Measurements from ENCODE around the gene BCAS3.

The BCAS3 gene

DNA sequence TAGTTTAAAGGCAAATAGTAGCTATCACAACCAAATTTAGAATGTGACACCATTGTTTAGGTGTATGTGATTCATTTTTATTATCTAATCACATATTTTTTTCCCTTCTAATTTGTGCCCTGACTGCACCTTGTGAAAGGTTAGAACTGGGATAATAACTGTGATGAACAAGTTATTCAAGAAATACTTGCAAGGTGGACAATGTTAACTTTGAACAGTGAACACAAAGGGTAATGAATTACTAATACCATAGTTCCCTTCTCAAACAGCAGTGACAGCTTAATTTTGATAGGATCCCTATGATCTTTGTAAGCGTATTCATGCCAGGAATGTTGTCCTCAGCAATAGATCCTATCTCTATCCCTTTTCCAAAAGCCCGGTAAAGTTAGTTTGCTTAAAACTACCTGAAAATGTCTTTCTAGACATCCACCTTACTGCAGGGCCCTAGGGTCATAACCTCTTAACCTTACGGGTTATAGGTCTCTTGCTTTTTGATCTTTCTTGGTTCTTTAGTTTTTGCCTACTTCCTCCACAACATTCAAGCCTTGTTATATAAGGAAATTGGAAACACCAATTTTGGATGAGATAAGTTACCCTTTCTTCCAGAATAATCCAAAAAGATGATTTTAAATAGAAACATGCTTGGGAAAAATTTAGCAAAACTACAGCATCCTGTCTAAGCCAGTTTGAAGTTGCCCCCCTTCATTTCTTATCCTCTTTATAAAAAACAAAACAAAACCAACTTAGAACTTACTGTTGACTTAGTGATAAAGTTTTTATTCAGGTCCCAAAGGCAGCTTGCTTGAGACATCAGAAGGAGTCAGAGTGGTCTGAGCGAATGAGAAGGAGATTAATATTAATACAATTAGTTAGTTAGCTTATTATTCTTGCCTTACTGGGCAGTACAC, 522.0 kb downstream of the BCAS3 start:
- DNase-seq (ENCODE audit: low read depth): no peak

DNA sequence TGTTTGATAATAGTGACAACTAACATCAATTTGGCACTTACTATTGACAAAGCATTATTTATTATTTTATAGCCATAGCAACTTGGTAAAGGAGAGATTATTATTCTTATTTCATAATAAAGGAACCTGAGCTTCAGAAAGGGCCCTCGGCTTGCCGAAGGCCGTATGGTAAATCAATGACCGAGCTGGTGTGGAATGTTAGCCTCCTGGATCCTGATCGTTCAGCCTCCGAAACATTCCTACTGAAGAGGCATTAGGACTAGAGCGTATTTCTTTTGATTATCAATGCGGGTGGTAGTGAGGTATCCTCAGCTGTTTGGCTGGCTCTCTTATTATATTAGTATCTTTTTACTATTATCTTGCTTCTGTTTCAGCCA, 522.7 kb downstream of the BCAS3 start:
- no peak for DNase-seq (ENCODE audit: low read depth)

DNA sequence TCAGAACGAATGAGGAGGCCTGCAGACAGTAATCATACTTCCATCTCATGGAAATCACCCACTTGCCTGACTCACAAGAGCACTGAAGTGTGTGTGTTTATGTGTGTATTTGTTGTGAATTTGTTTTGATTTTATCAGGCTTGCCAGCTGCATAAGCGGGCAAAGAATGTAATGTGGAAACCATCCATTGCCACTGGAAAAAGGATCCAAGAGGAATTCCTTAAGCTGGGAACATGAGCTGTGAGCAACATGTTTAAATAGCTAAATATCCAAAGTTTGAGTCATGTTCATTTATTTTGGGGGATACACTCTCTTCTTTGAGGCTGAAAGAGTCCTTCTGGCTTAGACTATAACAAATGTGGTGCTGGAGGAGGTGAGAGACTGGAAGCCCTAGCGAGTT, 523.6 kb downstream of the BCAS3 start:
- no peak for DNase-seq (ENCODE audit: low read depth)

DNA sequence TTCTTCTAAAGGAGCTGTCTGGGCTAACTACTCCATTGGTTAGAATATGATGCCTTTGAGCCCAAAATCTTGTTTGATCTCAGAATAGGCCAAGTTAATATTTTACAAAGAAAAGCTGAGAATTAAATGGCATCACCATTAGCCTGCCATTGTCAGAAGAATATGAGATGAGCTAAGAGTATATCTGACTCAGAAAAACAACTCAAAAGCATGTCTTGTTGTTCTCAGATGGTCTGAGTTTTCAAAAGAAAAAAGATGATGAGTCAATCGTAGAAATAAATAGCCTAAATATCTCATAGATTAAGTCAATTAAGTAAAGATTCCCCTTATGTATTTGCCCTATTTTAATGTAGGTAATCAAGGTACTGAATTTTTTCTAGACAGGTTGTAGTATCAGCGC, 524.9 kb downstream of the BCAS3 start:
- DNase-seq (ENCODE audit: low read depth): no peak

DNA sequence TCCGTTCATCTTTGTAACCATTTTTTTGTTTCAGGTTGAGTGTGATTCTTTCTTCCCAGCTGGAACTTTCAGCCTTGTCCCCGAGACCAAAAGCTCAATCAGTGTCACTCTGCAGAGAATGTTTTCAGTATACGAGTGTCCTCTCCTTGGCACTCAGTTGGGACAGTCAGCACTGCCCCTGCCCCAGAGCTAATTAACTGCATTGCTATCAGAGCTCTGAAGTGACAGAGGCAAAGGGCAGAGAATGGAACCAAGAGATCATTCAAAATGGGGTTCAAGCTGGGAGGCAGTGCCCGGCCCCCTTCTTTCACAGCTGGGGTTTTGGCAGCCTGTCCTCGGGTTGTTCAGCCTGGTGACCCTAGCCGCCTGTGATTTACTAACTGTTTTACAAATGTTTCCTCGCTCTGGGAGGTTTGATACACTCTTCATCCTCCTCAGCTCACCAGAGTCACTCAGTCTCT, 526.0 kb downstream of the BCAS3 start:
- no peak for DNase-seq (ENCODE audit: low read depth)

DNA sequence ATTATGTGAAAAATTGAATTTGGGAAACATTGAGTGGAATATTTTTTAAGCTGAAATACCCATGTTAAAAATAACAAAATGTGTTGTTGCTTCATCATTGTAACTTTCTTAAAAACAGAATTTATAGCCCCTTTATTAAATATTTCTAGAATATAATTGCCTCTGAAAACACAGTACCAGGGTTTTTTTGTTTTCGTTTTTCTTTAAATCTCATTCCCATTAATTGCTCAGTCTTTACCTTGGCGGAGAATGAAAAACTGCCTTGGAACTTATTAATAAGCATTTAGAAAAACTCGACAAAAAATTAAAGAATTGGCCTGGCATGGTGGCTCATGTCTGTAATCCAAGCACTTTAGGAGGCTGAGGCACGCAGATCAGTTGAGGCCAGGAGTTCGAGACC, 526.8 kb downstream of the BCAS3 start:
- no peak for DNase-seq (ENCODE audit: low read depth)

DNA sequence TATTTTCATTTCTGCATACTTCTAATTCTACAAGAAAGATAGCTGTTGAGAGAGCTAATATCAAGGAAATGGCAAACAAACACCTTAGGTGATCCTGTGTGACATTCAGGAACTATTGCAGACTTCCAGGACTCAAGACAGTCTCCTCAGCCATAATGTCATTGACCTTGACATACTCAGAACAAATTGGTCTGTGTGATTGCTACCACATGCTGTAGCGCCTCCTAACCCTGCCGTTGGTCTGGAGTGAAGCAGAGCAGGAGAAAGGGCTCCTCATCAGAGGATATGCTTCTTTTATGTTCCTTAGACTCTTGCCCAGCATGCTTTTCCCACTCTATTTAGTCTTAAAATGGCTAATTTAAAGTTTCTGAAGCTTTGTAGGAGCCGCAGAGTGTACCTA, 527.8 kb downstream of the BCAS3 start:
- DNase-seq (ENCODE audit: low read depth): no peak

DNA sequence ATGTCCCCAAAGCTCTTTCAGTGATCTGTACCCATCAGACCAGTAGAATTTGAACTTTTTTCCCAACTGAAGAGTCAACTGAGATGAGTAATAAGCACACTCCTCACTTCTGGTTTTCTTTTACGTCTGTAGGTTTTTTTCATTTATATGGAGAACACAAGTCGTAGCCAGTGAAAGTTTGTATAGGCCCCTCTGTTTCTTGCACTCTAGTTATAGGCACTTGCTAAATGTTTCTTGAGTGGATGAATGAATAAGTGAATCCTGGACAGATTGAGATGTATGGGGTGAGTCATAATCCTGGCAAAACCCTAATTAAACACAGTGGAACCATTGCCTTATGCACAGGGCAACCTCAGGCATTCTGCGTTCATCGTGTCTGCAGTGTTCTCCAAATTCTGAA, 528.3 kb downstream of the BCAS3 start:
- DNase-seq (ENCODE audit: low read depth): no peak

DNA sequence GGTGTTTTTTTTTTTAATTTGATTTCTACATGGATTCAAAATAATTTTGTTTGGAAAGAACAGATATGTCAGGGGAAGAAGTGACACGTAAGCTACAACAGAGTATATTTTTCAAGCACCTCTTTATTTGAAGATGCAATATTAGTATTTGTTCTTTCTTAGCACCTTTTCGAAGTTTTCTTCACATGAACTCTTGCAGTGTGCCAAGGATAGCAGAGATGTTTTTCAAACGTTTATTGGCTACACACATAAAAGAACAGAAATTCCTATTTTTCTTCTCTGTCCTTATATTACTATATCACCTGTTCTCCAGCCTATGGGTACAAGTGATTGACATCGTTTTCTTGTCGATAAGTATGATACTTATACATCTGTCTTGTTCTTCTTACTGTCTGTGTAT, 529.3 kb downstream of the BCAS3 start:
- DNase-seq (ENCODE audit: low read depth): no peak

DNA sequence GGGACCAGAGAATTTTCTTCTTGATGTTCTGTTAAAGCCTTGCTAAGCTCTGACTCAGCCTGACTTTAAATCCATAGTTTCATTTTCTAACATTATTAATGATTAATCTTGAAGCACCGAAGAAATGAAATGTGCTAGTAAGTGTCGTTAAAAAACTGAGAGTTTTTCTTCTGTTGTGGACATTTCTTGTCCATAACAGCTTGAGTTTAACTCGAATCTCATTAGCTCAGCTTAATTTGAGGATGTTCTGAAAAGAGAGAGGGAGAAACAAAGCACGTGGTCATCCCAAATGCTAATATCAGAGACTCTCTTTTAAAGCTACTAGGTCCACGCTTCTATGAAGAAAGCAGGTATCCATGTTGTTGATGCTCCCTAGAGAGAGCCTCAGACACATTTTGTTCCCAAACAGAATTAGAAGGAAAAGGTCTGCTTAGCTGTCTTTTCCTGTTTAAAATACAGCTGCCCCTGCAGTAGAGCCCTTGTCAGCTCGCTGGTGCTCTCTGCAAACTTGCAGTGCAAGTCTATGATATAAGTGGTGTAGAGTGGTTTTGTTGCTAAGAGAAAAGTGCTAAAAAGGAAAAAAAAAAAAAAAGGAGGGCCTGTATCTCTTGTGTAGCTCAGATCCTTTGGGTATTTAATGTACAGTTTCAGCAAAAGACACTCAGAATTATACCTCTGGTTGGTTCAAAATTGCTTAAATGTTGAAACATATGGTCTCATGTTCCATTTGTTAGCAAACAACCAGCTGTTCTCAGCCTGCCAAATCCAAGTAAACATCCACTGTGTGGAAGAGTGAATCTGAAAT, 530.9 kb downstream of the BCAS3 start:
- no peak for DNase-seq (ENCODE audit: low read depth)

DNA sequence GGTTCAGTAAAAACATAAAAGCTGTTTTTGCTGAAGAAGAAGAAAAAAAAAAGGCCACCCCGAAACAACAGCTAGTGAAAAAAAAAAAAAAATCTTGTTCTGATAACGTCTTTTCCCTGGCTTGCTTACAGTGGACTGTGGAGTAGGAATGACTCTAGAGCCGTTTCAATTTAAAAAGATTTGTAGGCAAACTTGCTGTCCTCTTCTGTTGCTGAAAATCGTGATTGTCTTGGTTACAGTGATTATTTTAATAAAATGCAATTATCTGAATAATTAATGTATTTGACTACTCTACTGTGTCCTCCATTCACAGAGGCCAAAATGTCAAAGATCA, 531.4 kb downstream of the BCAS3 start:
- DNase-seq (ENCODE audit: low read depth): no peak

DNA sequence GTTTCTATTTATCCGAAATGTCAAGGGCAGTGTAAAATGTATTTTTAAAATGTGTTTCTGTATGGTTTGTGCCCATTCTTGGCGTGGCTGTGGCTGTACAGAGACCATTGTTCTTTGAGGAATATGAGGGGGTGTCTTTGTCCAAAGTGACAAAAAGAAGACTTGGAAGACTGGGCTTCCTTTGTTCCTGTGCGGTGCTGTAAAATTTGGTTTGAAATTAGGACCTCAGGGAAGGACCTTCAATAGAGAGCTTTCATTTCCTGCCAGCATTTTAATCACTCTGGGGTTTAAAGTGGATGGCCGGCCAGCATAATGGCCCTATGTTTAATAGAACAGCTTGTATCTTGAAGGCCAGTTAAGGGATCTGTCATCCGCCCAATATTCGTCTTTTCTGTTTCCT, 531.9 kb downstream of the BCAS3 start:
- no peak for DNase-seq (ENCODE audit: low read depth)

DNA sequence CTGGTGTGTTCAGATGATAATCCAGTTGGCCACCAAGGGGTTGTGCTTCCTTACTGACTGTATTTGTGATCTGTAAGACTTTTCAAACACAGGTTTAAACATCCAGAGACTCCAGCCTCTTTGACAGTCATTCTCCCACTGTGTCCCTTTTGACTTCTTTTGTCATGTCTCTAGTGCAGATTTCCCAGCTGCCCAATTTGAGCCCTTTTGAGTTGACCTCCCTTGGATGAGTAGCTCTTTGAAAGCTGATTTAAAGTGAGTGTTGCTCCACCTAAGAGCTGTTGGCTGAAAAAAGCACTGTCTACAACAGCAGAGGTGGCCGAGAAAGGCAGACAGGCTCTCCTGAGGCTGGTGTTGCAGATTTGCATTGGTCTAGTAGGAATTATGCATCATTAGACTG, 533.6 kb downstream of the BCAS3 start:
- no peak for DNase-seq (ENCODE audit: low read depth)

DNA sequence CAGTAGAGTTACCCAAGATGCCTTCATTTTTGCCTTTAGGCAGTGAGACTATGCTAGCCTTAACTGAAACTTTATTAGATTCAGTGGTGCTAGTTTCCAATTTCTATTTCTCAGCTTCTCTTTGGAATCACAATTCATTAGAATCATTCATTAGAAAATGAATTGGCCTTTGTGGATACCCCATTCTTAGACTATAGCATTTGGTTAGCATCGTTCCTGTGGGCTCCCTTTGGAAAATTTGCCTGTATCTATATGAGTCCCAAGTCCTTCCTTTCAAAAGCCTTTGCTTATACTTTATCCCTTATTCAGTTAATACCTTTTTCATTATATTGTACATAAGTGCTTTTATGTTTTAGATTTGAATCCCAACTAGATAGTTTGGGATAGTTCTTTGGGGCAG, 535.0 kb downstream of the BCAS3 start:
- no peak for DNase-seq (ENCODE audit: low read depth)

DNA sequence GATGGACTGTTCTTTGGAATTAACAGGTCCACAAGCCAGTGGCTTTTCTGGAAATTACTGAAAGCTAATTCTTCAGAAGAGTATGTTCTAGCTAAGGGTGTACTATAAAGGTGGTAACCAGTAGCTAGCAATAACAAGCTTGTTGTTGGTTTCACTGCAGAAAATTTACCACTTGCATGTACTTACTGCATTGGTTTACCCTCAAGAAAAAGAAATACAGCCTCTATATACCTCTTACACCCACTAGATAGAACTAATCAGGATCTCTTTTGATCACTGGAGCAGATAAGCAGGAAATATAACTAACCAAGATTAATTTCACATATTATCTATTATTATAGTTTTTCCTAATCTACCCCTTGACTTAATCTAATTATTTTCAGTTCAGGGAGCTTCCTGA, 537.1 kb downstream of the BCAS3 start:
- no peak for DNase-seq (ENCODE audit: low read depth)

DNA sequence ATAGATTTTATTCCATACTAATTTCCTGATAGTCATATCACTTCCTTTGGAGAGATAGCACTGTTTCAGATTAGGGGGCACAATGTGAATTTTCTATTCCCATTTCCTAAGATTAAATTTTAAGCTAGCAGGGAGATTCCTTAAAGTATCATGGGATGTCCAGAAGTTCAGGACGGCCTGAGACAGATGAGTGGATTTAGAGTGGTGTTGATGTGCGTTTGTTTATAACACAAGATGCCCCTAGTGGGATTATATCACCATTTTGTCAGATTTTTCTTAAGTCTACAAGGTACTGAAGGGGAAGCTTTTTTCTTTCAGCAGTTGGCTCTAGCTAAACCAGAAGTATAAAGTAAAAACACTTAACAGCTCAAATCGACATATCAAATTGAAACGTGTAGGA, 538.4 kb downstream of the BCAS3 start:
- no peak for DNase-seq (ENCODE audit: low read depth)

DNA sequence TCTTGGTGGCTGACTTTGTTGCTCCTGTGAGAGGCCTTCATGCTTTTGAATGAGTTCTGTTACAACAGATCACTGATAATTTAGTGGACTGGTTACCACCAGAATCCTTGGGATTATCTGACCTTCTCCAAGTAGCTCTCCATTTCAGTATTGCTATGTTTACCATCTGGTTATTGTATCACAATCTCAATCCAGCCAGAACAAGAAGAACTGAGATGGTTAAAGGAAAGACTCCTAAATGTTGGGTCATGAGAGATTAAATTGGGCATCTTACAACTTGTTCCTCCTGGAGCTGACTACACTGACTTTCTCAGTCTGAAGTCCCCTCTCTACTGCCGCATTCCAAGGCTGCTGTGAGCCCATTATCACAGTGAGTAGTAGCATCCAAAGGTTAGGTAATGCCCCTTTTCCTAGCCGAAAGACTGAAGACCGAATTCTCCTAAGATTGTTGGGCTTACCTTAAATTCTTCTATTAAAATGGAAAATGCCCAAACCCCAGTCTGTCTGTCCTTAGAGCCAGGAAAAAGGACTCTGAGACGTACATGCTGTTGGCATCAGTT, 540.3 kb downstream of the BCAS3 start:
- no peak for DNase-seq (ENCODE audit: low read depth)

DNA sequence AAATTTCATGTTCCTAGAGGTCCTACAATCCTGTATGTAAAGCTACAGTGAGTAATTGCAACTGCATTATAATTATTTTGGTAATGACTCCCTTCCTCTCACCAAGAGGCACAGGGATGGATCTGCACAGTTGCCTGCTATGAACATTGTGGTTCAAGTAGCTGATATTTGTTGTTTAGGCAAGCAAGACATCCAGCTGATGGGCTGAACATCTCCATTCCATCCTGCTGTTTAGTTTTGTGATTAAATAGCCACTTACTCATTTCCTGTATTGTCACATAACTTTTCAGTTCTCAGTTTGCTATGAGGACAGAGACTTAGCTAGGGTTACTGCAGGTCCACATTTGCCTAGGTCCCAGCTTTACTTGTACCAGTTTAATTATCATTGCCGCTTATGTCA, 540.8 kb downstream of the BCAS3 start:
- DNase-seq (ENCODE audit: low read depth): no peak

DNA sequence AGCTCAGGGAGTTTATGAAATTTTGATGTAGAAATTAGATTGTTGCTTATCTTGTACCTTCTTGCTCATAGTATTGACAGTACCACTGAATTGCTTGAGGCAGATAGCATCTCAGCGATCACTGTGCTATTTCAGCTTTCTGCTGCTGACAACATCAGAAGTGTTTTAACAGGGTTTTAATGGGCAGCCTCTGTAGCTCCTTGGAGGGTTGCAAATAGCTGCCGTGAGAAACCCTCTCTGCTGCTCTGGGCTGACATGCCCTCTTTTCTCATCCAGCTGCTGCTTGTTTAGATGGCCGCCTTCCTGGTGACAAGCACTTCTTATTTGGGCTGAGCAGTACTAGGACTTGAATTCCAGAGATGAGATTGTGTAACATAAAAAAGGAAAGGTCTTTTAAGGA, 541.8 kb downstream of the BCAS3 start:
- DNase-seq (ENCODE audit: low read depth): no peak

DNA sequence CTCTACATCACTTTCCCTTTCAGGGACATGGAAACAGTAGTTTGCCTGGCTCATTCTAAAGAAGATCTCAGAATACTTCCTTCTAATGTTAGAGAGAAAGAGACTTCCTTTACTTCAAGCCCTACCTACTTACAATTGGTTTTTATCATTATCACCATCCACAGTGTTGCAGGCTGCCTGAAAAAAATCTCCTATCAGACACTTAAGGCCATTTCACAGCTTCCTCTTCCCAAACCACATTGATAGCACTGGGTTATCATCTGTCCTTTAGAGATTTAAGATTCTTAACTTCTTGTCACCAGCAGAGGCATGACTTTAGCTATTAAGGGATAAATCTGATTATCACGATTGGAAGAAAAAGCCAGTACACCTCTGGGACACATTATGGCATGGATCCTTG, 543.5 kb downstream of the BCAS3 start:
- DNase-seq (ENCODE audit: low read depth): no peak

DNA sequence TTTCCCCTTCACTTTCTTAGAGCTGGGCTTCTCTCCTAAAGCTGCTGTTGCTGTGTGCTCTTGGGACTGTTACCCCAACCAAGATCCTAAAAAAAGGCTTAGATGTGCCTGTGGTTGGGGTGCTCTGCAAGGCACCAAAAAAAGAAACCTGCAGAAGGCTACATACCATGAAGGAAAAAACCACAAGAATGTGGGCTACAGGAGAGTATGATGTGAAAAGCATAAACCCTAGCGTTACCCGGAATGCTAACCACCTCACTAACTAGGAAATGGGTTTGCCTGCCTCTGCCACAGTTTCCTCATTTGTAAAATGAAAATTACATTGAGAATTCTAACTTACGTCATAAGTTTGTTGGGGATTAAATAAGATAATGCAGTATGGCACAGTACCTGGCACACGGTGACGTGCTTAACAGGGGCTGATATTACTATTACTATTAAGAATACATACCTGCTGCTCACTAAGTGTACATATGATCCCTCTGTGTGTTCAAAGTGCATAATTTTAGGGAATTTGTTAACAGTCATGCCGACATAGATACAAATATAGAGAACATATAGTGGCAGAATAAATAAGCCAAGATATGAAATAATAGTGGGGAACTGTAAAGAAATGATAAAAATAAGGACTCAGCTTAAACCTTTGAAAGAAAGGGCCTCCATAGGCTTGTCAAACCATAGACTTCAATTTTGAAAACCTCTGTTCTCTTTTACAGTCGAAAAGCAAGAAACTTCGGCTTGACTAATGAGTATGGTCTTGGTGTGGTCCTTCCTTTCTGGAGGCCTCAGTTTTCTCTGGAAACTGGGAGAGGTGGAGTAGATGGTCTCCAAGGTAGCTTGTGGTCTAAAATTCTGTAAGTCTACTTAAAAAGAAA, 544.2 kb downstream of the BCAS3 start:
- DNase-seq (ENCODE audit: low read depth): no peak

DNA sequence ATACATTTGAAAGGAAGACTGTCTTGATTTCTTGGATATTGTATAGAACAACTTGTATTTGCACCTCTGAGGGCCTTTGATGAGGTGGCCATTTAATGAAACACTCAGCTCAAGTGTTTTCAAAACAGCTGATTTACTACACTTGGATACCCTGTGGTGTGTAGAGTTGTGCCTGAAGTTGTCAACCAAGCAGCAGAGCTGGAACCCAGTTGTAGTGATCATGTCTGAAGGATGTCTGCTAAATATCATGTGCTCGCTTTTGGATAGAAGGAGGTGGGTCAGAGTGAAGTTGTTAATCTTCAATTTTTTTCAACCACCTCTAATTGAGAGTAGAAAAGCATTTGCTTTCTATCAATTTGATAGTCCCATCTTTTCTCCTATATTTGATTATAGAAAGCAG, 546.1 kb downstream of the BCAS3 start:
- no peak for DNase-seq (ENCODE audit: low read depth)
